ENCODE measurements around the gene FCF1. TPM values are rescaled to one million over a fixed set of nuclear protein-coding genes. Genes with fewer than 3 reads are reported as not detected.

Gene FCF1
- total RNA-seq, 1 donor from 2014 or later, result 51.3 TPM

DNA sequence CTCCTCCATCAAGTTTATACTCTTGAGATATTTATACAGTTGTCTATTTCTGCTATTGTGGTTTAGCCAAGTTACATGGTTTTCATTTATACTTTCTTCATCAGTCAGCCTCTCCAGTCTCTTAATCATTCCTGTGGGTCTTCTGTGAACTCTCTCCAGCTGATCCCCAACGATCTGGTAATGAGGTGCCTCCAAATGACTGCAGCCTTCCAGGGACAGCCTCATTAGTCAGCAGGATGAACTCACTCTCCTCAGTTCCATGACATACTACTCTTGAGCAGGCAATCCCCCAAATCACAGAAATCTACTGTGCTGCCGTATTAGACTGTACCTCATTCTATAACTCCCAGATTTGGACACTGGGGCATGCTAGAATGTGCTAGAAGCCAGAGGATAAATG is 15.4 kb upstream of the FCF1 start:
- H3K4me1 Mint-ChIP-seq (ENCODE audit: low read depth), result no peaks in the 10 kb centered on the region
- peaks cover 16% of the 10 kb centered on the region for H3K36me3 Mint-ChIP-seq (ENCODE audit: insufficient read depth)

DNA sequence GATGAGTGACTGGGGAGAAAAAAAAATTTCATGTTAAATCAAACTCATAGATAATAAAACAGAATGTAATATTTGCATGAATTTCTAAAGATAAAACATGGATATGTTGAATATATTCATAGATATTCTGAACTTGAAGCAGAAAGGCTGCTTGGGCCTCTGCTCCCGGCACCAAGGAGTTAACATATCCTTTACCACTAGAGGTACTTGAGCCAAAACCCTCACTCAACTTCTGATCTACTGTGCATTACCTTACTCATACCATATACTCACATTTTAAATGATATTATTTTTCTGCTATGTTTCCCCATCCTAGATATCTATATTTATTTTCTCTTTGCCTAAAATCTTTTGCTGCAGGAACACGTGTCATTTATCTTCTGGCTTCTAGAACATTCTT is 15.0 kb upstream of the FCF1 start:
- no peak overlapping the region for H3K4me3 Mint-ChIP-seq (ENCODE audit: low read depth)
- no peaks in the 10 kb centered on the region for H3K4me1 Mint-ChIP-seq (ENCODE audit: low read depth)
- H3K27me3 Mint-ChIP-seq, result no peaks in the 10 kb centered on the region
- no peak overlapping the region for H3K27ac Mint-ChIP-seq
- peaks cover 20% of the 10 kb centered on the region for H3K36me3 Mint-ChIP-seq (ENCODE audit: insufficient read depth)
- TF ChIP-seq, protein P1, sequence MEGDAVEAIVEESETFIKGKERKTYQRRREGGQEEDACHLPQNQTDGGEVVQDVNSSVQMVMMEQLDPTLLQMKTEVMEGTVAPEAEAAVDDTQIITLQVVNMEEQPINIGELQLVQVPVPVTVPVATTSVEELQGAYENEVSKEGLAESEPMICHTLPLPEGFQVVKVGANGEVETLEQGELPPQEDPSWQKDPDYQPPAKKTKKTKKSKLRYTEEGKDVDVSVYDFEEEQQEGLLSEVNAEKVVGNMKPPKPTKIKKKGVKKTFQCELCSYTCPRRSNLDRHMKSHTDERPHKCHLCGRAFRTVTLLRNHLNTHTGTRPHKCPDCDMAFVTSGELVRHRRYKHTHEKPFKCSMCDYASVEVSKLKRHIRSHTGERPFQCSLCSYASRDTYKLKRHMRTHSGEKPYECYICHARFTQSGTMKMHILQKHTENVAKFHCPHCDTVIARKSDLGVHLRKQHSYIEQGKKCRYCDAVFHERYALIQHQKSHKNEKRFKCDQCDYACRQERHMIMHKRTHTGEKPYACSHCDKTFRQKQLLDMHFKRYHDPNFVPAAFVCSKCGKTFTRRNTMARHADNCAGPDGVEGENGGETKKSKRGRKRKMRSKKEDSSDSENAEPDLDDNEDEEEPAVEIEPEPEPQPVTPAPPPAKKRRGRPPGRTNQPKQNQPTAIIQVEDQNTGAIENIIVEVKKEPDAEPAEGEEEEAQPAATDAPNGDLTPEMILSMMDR (IDR thresholded peaks at IDR 0.05; ENCODE audit: unreplicated experiment), result no peak
- peaks cover 5% of the 10 kb centered on the region for H3K9me3 Mint-ChIP-seq (ENCODE audit: low read depth)
- no peak for DNase-seq (ENCODE audit: low spot score, unreplicated experiment)

More for the DNA sequence above, 15.4 kb upstream of the FCF1 start:
- Mint-ChIP-seq H3K27me3 (no peaks in the 10 kb centered on the region), H3K9me3 (ENCODE audit: low read depth) (peaks cover under 1% of the 10 kb centered on the region), H3K4me3 (ENCODE audit: low read depth) (no peak overlapping the region), H3K27ac (no peak overlapping the region)
- TF ChIP-seq, protein P1 (IDR thresholded peaks at IDR 0.05; ENCODE audit: unreplicated experiment), result no peak
- no peak for DNase-seq (ENCODE audit: low spot score, unreplicated experiment)

DNA sequence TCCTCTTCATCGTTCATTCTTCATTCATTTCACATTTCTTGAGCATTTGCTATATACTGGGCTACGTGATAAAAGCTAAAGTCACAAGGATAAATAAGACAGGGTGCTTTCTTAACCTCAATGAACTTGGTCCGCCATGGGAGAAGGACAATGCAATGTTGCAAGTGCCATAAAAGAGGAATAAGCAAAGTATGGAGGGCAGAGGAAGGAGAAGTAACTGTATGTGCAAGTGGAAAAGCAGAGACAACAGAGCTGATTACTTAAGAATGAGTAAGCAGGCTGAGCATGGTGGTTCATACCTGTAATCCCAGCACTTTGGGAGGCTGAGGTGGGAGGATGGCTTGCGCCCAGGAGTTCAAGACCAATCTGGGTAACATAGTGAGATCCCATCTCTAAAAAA is 14.5 kb upstream of the FCF1 start:
- Mint-ChIP-seq H3K4me3 (ENCODE audit: low read depth) (no peak overlapping the region), H3K9me3 (ENCODE audit: low read depth) (peaks cover 7% of the 10 kb centered on the region), H3K27me3 (no peaks in the 10 kb centered on the region), H3K36me3 (ENCODE audit: insufficient read depth) (peaks cover 23% of the 10 kb centered on the region), H3K27ac (peak overlapping the region; percentile 25), H3K4me1 (ENCODE audit: low read depth) (no peaks in the 10 kb centered on the region)
- TF ChIP-seq, protein P1 (IDR thresholded peaks at IDR 0.05; ENCODE audit: unreplicated experiment), result no peak
- no peak for DNase-seq (ENCODE audit: low spot score, unreplicated experiment)

DNA sequence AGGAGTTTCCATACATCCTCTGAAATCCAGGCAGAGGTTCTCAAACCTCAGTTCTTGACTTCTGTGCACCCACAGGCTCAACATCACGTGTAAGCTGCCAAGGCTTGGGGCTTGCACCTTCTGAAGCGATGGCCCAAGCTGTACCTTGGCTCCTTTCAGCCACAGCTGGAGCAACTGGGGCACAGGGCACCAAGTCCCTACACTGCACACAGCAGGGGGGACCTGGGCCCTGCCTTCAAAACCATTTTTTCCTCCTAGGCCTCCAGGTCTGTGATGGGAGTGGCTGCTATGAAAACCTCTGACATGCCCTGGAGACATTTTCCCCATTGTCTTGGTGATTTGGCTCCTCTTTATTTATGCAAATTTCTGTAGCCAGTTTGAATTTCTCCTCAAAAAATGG is 10.7 kb upstream of the FCF1 start:
- DNase-seq (ENCODE audit: low spot score, unreplicated experiment), result no peak
- H3K27me3 Mint-ChIP-seq, result no peaks in the 10 kb centered on the region
- TF ChIP-seq, protein P1 (IDR thresholded peaks at IDR 0.05; ENCODE audit: unreplicated experiment), result no peak
- no peak overlapping the region for H3K27ac Mint-ChIP-seq
- H3K9me3 Mint-ChIP-seq (ENCODE audit: low read depth), result peaks cover 11% of the 10 kb centered on the region
- H3K36me3 Mint-ChIP-seq (ENCODE audit: insufficient read depth), result peaks cover 27% of the 10 kb centered on the region
- no peaks in the 10 kb centered on the region for H3K4me1 Mint-ChIP-seq (ENCODE audit: low read depth)
- no peak overlapping the region for H3K4me3 Mint-ChIP-seq (ENCODE audit: low read depth)

DNA sequence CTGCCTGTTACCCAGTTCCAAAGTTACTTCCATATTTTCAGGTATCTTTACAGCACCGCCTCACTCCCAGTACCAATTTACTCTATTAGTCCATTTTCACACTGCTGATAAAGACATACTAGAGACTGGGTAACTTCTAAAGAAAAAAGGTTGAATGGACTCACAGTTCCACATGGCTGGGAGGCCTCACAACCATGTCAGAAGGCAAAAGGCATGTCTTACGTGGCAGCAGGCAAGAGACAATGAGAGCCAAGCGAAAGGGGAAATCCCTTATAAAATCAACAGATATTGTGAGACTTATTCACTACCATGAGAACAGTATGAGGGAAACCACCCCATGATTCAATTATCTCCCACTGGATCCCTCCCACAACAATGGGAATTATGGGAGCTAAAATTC is 9.9 kb upstream of the FCF1 start:
- Mint-ChIP-seq H3K9me3 (ENCODE audit: low read depth) (peaks cover 11% of the 10 kb centered on the region), H3K27me3 (no peaks in the 10 kb centered on the region), H3K4me1 (ENCODE audit: low read depth) (no peaks in the 10 kb centered on the region), H3K36me3 (ENCODE audit: insufficient read depth) (peaks cover 25% of the 10 kb centered on the region), H3K27ac (no peak overlapping the region), H3K4me3 (ENCODE audit: low read depth) (no peak overlapping the region)
- DNase-seq (ENCODE audit: low spot score, unreplicated experiment), result no peak
- TF ChIP-seq, protein P1 (IDR thresholded peaks at IDR 0.05; ENCODE audit: unreplicated experiment), result no peak
